ENCODE results near the gene RSPO3.

DNA sequence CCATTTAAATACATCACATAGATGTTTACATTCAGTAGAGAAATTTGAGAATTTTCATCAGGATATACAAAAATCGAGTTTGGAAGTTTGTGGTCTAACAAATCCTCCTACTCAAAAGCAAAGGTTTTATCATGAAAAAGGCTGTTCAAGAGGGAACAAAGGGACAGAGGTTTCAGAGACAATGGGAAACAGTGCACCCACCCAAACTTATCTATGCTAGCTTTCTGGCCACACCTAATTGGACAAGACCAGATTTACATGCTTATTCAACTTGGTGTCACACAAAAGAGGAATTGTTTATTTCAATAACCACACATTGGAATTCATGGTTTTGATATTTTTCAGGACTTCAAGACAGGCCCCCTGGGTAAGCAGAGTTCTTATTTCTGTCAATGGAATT is 28.4 kb upstream of the RSPO3 start:
- TF ChIP-seq, protein P1, sequence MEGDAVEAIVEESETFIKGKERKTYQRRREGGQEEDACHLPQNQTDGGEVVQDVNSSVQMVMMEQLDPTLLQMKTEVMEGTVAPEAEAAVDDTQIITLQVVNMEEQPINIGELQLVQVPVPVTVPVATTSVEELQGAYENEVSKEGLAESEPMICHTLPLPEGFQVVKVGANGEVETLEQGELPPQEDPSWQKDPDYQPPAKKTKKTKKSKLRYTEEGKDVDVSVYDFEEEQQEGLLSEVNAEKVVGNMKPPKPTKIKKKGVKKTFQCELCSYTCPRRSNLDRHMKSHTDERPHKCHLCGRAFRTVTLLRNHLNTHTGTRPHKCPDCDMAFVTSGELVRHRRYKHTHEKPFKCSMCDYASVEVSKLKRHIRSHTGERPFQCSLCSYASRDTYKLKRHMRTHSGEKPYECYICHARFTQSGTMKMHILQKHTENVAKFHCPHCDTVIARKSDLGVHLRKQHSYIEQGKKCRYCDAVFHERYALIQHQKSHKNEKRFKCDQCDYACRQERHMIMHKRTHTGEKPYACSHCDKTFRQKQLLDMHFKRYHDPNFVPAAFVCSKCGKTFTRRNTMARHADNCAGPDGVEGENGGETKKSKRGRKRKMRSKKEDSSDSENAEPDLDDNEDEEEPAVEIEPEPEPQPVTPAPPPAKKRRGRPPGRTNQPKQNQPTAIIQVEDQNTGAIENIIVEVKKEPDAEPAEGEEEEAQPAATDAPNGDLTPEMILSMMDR (conservative IDR thresholded peaks at IDR 0.05; ENCODE audit: low read depth, low read length) = no peak
- no peak for TF ChIP-seq EZH2 (IDR thresholded peaks at IDR 0.05; ENCODE audit: borderline replicate concordance, low read depth, low read length, poor library complexity, severe bottlenecking)

All from A673 (cell line).